GM18526 (cell line): ENCODE results near the gene TENT4B.

ENCODE experiments used
- POLR2A ChIP-seq: IDR thresholded peaks from 3 replicates; pipeline ENCODE4 v1.6.1; 2011; ENCODE audit not compliant: insufficient read length; ENCODE audit errors: extremely low read depth

TENT4B gene

DNA sequence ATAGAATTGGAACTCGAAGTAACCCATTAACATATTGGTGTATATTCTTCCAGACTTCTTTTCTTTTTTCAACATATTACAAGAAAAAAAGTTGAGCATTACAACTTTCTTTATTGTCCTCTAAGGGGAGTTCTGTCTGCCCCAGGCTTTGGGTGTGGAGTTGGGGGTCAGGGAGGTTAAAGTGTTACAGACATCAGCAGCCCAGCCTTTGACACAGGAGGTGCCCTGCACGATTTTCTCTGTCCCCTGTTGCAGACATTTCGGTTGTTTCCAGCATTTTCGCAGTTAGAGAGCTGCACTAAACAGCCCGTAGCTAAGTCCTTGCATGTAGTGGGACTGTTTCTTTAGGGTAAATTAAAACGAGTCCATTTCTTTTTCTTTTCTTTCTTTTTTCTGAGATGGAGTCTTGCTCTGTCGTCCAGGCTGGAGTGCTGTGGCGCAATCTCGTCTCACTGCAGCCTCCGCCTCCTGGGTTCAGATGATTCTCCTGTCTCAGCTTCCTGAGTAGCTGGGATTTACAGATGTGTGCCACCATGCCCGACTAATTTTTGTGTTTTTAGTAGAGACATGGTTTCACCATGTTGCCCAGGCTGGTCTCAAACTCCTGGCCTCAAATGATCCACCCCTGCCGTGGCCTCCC lies 99.9 kb downstream of the TENT4B start:
- no peak for TF ChIP-seq POLR2A

DNA sequence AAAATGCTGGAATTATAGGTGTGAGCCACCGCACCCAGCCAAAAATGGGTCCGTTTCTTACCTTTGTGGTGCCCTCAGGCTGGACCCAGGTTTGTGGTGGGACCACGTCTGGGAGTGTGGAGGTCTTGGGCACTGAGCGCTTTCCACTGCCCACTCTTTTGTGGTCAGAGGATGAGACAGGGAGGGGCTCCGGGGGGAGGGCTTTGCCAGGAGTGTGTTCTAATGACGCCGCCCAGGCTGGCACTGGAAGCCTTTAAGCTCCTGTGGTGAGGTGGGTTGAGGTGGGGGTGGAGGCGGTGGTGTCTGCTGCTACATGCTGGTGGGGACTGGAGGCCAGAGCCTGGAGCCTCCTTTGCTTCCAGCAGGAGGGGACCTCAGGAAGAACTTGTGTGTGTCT lies 100.4 kb downstream of the TENT4B start:
- TF ChIP-seq POLR2A = no peak

DNA sequence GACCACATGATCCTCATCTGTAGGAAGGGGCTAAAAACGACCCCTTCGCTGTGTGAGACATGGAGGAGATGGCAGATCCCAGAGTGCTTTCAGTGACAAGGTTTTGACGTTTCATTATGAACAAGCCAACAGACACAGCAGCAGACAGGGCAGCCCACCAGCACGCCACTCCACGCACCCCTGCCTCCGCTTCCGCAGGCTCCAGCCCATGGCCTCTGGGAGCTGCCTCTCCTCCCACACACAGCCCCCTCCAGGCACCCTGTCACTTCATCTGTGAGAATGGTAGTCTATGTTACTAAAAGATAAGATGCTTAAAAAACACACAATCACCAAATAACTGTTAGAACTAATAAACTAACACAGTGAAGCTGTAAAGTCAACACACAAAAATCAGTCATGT lies 101.0 kb downstream of the TENT4B start:
- no peak for TF ChIP-seq POLR2A

DNA sequence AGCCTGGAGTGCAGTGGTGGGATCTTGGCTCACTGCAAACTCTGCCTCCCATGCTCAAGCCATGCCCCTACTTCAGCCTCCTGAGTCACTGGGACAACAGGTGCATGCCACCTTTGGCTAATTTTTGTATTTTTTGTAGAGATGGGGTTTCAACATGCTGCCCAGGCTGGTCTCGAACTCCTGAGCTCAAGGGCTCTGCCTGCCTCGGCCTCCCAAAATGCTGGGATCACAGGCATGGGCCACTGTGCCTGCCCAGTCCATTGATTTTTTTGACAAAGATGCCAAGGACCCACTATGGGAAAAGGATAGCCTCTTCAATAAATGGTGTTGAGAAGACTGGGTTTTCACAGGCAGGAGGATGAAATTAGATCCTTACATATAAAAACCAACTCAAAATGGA lies 102.4 kb downstream of the TENT4B start:
- no peak for TF ChIP-seq POLR2A

DNA sequence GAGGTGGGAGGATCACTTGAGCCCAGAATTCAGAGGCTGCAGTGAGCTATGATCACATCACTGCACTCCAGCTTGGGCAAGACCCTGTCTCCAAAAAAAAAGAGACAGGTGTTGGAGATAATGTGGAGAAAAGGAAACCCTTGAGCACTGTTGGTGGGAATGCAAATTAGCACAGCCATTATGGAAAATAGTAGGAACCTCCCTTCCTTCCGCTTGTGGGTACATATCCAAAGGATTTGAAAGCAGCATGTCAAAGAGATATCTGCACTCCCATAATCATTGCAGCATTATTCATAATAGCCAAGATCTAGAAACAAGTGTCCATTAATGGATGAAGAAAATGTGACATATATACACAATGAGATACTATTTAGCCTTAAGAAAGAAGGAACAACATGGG lies 103.5 kb downstream of the TENT4B start:
- no peak for TF ChIP-seq POLR2A

DNA sequence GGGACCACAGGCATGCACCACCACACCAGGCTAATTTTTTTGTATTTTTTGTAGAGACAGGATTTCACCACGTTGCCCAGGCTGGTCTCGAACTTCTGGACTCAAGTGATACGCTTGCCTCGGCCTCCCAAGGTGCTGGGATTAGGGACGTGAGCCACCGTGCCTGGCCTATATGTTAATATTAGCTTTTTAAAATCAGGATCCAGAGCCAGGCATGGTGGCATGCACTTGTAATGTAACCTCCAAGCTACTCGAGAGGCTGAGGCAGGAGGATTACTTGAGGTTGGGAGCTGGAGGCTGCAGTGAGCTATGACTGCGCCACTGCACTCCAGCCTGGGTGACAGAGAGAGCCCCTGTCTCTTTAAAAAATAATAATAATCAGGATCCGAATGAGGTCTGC lies 104.8 kb downstream of the TENT4B start:
- TF ChIP-seq POLR2A = no peak

DNA sequence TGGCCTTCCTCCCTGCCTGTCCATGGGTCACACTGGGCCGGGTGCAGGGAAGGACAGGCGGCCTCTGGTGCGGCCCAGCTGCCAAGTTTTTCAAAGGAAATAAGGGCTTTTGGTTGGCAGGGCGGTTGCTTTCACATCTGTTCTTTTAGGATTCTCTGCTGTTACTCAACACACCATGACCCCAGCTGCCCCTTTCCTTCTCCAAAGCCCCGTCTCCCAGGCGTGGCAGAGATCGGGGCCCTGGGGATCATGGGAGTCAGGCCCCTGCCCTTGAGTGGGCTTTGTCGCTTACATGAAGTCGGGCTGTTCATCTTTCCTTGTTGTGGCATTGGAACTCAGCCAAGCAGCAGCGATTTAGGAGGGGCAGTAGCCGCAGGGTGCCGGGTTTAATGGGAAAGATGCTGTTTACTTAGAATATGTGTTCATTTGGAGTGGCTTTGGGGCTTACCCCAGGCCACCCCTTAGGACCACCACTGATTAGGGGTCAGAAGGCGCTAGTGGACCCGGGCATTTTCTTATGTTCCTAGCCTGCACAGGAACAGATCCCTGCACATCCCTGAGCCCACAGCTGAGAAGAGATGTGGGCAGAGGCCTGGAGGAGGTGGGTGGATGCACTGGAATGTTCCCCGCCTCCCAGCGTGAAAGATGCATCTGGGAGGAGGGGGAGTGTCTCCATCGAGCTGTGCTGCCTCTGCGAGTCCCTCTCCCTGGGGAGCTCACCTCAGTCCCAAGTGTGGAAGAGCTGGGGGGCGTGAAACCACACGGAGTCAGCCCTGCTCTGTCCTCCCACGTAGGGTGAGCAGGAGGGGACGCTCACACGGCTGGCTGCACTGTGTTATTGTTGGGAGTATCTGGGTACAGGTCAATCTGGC lies 106.5 kb downstream of the TENT4B start:
- TF ChIP-seq POLR2A = no peak

DNA sequence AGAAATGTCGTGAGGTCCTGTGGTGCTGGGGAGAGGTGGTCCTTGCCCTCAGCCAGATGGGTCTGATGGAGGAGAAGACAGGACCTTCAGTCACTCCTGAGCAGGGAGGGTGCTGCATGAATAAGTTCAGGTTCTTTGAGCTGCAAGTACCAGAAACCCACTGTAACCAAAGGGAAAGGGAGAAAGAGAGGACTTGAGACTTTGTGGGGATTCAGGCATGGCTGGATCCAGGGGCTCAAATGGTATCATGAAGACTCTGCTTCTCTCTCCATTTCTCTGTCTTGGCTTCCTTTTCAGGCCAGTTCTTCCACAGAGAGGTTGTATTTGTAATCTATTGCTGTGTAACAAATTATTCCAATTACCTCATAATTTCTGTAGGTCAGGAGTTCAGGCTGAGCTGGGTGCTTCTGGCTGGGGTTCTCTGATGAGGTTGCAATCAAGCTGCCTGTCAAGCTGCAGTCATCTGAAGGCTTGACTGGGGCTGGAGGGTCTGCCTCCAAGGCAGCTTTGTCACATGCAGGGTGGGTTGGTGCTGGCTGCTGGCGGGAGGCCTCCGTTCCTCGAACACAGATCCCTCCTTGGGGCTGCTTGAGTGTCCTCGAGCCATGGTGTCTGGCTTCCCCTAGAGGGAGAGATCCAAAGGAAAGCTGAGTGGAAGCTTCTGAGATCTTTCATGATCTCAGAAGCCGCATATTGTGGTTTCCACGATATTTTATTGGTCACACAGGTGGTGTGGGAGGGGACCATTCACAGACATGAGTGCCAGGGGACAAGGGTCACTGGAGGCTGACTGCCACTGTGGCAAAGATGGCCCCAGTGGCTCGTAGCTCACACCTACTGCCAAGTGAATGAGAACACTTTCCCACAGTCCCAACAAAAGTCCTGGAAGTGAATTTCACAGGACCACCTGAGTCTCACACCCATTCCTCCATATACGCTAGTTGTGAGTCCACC lies 107.4 kb downstream of the TENT4B start:
- no peak for TF ChIP-seq POLR2A

DNA sequence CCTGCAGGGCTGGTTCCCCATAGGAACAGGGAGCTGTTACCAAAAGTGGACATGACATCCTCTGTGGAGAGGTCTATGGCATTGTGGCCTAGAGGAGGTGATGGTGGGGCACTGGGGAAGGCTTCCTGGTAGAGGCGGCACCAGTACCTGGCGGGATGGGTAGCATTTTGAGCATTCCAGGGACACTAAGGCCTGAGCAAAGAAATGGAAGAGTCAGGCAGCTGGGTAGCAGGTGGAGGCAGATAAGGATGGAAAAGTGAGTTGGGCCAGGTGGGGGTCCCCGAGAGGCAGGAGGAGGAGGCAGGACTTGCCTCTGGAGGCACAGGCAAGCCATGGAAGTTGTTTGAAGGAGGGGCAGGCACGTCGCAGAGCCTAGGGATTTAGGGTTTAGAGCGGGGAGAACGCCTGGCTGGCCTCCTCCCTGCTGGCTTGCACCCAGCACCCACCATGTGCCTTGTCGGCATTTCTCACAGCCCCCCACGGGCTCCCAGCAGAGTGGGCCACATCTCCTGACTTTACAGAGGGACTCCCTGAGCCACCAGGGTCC lies 108.1 kb downstream of the TENT4B start:
- no peak for TF ChIP-seq POLR2A

DNA sequence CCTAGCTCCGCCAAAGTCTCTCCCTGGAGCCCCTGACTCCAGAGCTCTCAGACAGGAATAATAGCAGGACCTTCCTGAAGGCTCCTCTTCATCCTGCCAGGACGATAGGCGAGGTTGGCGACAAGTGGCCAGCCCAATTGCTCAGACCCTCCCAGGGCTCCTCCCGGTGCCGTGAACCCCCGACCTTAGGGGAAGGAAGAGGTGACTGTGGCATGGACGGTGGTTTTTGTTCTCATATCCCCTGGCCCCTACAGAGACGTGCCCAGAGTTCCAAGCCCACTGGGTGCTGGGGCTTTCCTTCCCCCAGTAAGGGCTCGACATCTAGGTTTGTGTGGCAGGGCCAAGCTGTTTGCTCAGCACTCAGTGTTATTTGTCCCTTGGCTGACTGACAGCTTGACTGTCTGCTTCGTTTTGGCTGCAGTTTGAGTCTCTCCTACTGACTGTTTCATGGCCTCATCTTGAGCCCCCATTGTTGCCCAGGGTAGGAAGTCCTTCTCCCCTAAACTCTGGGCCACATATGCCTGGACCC lies 108.7 kb downstream of the TENT4B start:
- no peak for TF ChIP-seq POLR2A

DNA sequence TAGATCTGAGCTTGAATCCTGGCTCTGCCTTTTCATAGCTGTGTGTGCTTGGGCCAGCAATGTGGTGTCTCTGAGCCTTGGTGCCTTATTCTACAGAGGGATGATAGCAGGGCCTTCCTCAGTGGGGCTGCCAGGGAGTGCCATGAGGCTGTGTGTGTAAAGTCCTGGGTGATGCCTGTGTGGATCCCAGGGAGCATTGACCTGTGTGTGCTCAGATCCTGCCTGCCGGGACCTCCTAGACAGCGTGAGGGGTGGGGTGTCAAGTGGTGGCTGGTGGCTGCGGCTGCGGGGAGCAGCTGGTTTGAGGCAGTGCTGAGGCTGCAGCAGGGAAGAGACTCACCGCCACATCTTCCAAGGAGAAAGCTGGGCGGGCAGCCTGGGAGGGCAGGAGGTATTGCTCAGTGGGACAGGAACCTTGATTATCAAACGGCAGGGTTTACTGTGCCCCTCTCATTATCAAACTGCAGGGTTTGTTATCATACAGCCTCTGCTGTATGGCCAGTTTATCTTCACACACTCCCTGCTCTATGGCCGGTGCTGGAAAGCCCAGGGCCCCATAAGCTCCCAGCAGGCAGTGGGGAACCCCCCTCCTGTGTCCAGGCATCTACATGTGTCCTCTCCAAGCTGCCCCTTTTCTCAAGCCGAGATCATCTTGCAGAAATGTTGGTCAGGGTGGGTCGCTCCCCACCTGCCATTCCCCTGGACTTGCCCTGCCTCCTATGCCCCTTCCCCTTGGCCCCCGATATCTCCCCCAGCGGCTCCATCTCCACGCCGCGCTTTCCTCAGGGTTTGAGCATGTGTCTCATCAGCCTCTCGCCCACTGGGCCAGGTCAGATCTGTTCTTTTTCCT lies 110.2 kb downstream of the TENT4B start:
- TF ChIP-seq POLR2A = no peak

DNA sequence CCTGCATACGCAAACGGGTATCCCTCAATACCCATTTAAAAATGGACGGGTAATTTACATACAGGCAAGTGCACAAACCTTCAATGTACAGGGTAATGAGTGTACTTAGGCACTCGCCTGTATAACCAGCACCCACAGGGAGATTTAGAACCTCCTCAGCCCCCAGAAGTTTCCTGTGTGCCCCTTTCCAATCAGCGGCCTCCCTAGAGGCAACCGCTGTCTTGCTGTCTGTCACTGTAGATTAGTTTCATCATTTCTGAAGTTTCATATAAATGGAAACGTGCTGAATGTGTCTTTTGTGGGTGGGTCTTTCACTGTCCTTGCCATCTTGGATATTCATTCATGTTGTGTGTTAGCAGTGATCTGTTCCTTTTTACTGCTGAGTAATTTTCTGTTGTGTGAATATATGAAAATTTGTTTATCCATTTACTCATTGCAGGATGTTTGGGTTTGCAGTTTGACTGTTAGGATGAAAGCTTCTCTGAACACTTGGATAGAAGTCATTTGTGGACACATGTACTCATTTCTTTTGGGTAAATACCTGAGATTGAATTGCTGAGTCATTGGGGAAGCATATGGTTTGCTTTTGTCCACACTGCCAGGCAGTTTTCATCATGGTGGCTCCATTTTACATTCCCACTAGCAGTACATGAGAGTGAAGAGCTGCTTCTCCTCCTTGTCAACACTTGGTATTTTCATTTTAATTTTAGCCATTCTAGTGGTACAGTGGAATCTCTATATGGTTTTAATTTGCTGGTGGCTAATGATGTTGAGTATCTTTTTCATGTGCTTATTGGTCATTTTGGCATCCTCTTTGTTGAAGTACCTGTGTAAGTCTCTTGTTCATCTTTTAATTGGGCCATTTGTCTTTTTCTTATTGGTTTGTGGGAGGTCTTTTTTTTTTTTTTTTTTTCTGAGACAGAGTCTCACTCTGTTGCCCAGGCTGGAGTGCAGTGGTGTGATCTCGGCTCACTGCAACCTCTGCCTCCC lies 111.1 kb downstream of the TENT4B start:
- TF ChIP-seq POLR2A = no peak

DNA sequence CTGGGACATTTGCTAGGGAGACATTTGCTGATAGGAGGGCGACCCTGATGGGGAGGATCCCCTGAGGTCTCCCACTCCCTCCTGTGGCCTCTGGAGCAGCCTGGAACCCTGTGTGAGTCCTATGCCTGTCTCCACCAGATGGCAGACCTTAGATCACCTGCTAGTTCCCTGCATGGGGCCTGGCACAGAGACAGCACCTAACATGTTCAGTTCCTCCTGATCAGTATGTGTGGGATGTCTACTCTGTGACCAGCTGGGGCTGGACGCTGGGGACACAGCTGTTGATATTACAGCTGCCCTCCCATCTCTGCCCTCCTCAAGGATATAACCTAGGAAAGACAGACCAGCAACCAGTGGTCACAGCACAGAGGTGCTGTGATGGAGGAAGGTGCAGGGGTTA lies 112.2 kb downstream of the TENT4B start:
- TF ChIP-seq POLR2A = no peak
